Left renal cortex interstitium (tissue), 4 donors: ENCODE measurements around the gene DNAAF1. TPM values are rescaled to one million over a fixed set of nuclear protein-coding genes. Genes with fewer than 3 reads are reported as not detected.
"Not testable (repeated sequence)": the region's sequence is repeated elsewhere in the genome, so short reads cannot be mapped to it uniquely, and the experiment has no call there.

Experiments used
- DNase-seq, 4 donors: peaks; one replicate each; pipeline ENCODE4 v3.0.0-alpha.2; 2013; ENCODE audit warnings: low read depth in 4 of 4, low spot score in 2 of 4, missing footprints in 1 of 4
- polyA plus RNA-seq, 4 donors: library from polyadenylated mRNA; unstranded; fragments of 120-200 nt; gene quantifications; one replicate each; pipeline ENCODE4 v1.2.1, GENCODE V29; 2013; ENCODE audit not compliant: insufficient read length in 4 of 4

The DNAAF1 gene
- polyA plus RNA-seq, 4 donors, result 2.7 to 9.0 (median 5.2) TPM

GRCh38 chr16:84205123-84205522 lies 60.0 kb downstream of the DNAAF1 start:
- DNase-seq, result not testable (repeated sequence)

DNA sequence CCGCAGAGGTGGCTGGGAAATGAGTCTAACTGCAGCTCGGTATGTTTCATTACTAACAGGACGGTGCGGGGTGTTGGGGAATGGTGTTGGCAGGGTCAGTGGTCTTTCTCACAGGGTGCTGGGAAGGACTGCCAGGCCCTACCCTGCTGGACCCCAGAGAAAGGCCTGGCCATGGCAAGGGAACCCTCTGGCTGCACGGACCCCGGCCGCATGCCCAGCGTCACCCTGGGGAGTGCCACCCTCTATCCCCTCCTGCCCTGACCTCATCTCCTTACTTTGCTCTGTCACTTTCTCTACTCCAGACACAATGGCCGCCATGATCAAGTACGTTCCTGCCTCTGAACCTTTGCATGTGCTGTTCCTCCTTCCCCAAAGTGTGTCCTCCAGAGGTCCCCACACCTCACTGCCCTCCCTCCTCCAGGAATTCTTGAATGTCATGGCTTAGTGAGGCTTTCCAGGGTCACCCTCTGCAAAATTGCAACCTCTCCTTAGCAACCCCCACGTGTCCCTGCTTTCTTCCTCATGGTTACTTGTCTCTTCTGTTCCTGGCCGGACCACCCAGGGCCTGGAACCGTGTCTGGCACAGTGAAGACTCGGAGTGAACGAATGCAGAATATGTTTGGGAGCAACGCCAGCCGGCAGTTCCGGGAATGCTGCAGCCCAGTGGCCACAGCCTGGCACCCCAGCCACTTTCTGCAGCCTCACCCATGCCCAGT lies 61.0 kb downstream of the DNAAF1 start:
- DNase-seq, result no peak

GRCh38 chr16:84207251-84207650 lies 62.1 kb downstream of the DNAAF1 start:
- DNase-seq, result peak in 1 of 4 donors; percentile 33

GRCh38 chr16:84207879-84208278 lies 62.8 kb downstream of the DNAAF1 start:
- no peak for DNase-seq

DNA sequence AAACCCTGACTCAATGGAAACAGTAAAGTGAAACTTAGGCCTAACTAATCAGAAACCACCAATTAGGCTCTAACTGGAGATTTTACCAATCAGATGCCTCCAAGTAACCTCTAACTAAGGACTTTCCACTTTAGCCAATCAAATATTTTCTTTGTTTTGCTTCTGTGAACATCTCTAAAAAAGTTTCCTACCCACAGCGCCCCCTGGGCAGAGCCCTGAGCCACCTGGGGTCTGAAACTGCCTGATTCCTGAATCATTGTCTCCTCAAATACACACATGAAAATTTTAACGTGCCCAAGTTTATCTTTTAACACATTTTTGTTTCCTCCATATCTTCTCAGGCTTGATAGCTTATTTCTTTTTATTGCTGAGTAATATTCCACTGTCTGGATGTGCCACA lies 64.9 kb downstream of the DNAAF1 start:
- DNase-seq, result no peak

GRCh38 chr16:84212154-84212553 lies 67.0 kb downstream of the DNAAF1 start:
- DNase-seq, result no peak

DNA sequence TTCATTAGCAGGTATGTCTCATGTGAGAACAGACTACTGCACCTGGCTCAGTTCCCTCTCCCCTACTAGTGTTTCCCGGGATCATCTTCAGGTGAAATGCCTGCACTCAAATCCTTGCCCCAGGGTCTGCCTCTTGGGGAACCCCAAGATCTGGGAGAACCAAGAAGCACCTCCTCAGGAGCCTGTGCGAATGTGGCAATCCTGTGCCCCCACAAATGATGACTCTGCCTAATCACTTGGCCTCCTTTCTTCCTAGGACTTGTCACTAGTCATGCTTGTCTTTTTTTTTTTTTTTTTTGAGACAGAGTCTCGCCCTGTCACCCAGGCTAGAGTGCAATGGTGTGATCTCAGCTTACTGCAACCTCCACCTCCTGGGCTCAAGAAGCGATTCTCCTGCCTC lies 67.5 kb downstream of the DNAAF1 start:
- DNase-seq, result no peak

DNA sequence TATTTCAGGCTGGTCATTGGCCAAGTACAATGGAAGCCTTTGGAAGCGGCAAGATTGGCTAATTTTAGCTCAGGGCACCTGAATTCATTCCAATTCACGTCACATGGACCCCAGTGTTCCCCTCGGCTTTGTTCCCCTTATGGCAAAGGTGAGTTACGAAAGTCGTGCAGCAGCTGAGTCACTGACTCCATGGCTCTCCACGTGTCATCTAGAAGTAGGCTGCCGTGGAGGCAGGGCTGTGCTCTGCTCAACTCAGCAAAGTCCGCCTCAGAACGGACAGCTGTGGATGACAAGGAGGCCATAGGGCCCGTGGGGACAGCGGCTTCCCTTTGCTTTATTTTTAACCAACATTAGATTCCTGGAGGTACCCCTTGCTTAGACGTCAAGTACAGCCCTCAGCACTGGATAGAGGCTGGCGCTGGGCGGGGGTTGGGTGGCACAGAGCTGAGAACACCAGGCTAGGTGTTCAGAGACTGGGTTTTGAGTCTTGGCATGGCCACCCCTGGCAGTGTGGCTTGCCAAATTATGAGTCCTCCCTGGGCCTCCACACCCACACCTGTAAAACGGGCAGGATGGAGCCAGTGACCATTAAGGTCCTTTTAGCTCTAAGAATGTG lies 69.5 kb downstream of the DNAAF1 start:
- no peak for DNase-seq

- DNase-seq, result no peak
These were observed 70.4 kb downstream of the DNAAF1 start for GRCh38 chr16:84215531-84215930.

- not testable (repeated sequence) for DNase-seq
These were observed 71.0 kb downstream of the DNAAF1 start for GRCh38 chr16:84216144-84216543.

DNA sequence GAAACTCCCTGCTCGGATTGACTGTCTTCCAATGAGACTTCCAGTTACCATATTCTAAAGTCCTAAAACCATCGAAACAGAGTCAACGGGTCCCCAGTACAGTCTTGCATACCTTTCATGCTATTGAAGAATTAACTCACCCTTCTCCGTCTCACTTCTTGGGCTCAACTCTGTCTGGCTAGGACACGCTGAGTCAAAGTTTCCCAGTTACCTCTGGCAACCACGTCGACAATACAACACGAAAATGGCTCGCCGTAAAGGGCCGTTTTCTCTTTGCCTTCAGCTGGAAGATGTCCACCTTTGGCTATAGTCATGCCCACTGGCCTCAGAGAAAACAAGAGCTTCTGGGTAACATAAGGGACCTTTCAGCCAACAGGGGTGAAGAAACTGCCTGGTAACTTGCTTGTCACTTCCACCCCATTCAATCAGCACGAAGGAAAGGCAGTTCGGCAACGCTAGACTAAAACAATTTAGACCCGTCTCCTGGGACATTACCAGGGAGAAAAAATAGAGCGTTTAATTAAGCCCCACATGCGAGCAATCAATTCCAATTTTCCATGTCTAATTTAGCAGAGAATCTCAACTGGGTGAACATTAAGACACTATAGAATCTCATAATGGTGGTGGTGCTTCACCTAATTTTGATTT lies 73.2 kb downstream of the DNAAF1 start:
- DNase-seq, result no peak

- DNase-seq, result no peak
These were observed 73.8 kb downstream of the DNAAF1 start for GRCh38 chr16:84218956-84219355.

GRCh38 chr16:84220851-84221250 lies 75.7 kb downstream of the DNAAF1 start:
- DNase-seq, result no peak

DNA sequence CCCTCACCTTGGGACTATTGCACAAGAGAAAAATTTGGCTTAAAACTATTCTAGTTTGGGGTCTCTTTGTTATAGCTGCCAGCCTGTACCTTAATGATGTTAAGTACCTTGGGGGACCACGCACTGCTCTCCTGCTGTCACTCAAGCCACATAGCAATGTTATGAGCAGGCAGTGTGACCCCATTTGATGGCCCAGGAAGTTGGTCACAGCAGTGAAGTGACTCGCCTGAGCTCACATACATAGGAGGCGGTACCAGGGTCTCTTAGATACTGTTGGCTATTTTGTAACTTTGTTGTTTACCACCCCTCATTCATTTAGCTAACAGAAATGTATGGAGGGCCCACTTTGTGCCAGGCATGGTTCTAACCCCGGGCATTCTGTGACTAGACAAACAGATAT lies 78.3 kb downstream of the DNAAF1 start:
- no peak for DNase-seq

DNA sequence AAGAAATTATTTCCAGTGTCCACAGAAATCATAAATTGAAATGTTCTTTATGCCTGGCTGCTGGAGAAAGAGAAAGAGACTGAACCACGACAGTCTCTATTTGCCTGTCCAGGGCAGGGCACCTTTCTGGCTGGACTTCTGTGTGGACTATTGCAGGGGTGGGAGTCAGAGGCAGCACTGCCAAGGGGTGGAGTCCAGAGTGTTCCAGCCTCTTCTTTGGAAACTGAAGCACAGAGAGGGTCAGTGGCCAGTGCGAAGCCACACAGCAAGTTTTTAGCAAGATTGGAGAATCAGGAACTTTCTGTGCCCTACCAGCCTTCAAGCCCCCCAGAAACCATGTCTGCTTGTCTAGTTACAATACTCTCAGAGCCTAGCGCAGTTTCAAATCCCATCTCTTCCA lies 79.4 kb downstream of the DNAAF1 start:
- no peak for DNase-seq

DNA sequence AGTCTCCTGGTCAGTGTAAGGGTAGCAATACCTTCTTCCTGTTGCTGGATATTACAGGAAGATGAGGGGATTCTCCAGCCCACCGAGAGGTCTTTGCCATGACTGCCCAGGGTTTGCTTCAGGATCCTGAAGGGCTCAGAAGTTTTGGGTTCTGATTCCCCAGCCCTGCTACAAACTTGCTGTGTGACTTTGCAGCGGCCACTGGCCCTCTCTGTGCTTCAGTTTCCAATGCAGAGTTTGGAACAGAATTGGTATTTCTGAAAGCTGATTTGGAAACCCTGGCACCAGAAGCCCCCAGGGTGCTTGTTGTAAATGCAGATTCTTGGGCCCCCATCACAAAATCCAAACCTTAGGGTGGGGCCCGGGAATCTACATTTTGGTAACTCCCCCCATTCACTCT lies 80.0 kb downstream of the DNAAF1 start:
- no peak for DNase-seq

DNA sequence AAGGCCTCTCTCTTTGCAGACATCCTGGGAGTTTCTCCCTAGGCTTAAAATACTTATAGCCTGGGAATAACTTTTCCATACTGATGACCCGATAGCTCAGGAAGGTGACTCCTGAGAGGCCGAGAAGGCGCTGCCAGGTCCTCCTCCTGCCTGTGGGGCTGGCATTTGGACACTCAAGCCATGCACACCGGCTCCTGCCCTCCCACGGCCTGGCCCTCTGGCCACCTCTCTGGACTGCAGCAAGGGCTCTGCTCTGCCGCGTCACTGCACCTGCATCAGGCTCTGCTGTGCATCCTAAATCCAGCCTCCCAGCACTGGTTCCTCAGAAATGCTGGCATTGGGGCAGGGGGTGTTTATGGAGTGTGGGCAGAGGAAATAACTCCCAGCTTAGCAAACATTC lies 80.5 kb downstream of the DNAAF1 start:
- no peak for DNase-seq

DNA sequence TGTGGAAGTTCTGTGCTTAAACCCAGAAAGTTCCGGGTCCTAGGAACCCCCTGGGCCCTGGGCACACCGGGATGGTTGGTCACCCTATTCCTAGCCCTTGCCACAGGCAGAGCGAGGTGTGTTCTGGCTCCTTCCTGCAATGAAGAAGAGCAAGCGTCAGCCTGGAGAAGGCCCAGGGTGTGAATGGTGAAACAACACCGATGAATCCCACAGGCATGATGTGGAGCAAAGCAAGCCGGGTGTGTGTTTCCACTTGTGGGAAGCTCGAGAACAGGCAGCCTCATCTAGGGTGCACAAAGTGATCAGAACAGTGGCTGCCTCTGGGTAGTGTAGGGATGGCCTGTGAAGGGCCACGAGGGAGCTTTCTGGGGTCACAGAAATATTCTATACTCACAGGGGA lies 80.9 kb downstream of the DNAAF1 start:
- no peak for DNase-seq
